Measurements from ENCODE around the gene PHLDB1. TPM values are rescaled to one million over a fixed set of nuclear protein-coding genes. Genes with fewer than 3 reads are reported as not detected.
"Not testable (repeated sequence)": the region's sequence is repeated elsewhere in the genome, so short reads cannot be mapped to it uniquely, and the experiment has no call there.

Gene PHLDB1
- total RNA-seq, 1 experiment from 2014 or later: 36.2 TPM

GRCh38 chr11:118570787-118571186 is 36.6 kb upstream of the PHLDB1 start:
- ChIA-PET POLR2A (interaction anchor here (0.6 to 4.3 kb wide), 3 partner anchors 8 to 36 kb away, joined by 3 to 28 read pairs (median 4); partner anchors contain the start of gene PHLDB1), CTCF (interaction anchor here (0.7 kb wide), 1 partner anchor 191 kb away, joined by 3 read pairs; no protein-coding TSS in a partner anchor)
- DNase-seq (ENCODE audit: unreplicated experiment): no peak
- H3K27me3 Mint-ChIP-seq (ENCODE audit: insufficient read depth, unreplicated experiment): no peaks in the 10 kb centered on the region
- peaks cover 3% of the 10 kb centered on the region for H3K36me3 Mint-ChIP-seq (ENCODE audit: insufficient read depth, unreplicated experiment)
- H3K4me1 Mint-ChIP-seq (ENCODE audit: insufficient read depth, unreplicated experiment): peaks cover 16% of the 10 kb centered on the region
- no peaks in the 10 kb centered on the region for H3K9me3 Mint-ChIP-seq (ENCODE audit: unreplicated experiment)
- TF ChIP-seq CTCF (IDR thresholded peaks at IDR 0.05; ENCODE audit: unreplicated experiment): no peak
- H3K4me3 Mint-ChIP-seq (ENCODE audit: unreplicated experiment): no peak overlapping the region
- intact Hi-C loops (cut with micrococcal nuclease): no loop called here
- no TSS peak for BruUV-seq (replicated peaks)
- no peak overlapping the region for H3K27ac Mint-ChIP-seq (ENCODE audit: low read depth, unreplicated experiment)

GRCh38 chr11:118571701-118572060 is 35.7 kb upstream of the PHLDB1 start:
- Mint-ChIP-seq H3K4me3 (ENCODE audit: unreplicated experiment) (peak overlapping the region; percentile 84), H3K27ac (ENCODE audit: low read depth, unreplicated experiment) (peak overlapping the region; percentile 25), H3K4me1 (ENCODE audit: insufficient read depth, unreplicated experiment) (peaks cover 20% of the 10 kb centered on the region)
- TSS peak; percentile 73 for BruUV-seq (replicated peaks)
- H3K27me3 Mint-ChIP-seq (ENCODE audit: insufficient read depth, unreplicated experiment); DNase-seq (ENCODE audit: unreplicated experiment); intact Hi-C loops (cut with micrococcal nuclease); H3K36me3 Mint-ChIP-seq (ENCODE audit: insufficient read depth, unreplicated experiment); H3K9me3 Mint-ChIP-seq (ENCODE audit: unreplicated experiment): not testable (repeated sequence)
- ChIA-PET CTCF (interaction anchor here (0.7 kb wide), 1 partner anchor 531 kb away, joined by 4 read pairs; no protein-coding TSS in a partner anchor), POLR2A (interaction anchor here (0.6 to 4.3 kb wide), 6 partner anchors 22 to 131 kb away, joined by 3 to 28 read pairs (median 4); no protein-coding TSS in a partner anchor)

GRCh38 chr11:118572061-118572980 is 35.1 kb upstream of the PHLDB1 start, which contains the start of gene ARCN1:
Gene ARCN1 (plus strand): TSS chr11:118572409. CDS start chr11:118572548, 139 bp downstream.
- Mint-ChIP-seq H3K36me3 (ENCODE audit: insufficient read depth, unreplicated experiment) (peaks cover 7% of the 10 kb centered on the region), H3K9me3 (ENCODE audit: unreplicated experiment) (no peaks in the 10 kb centered on the region), H3K4me1 (ENCODE audit: insufficient read depth, unreplicated experiment) (peaks cover 20% of the 10 kb centered on the region), H3K27me3 (ENCODE audit: insufficient read depth, unreplicated experiment) (no peaks in the 10 kb centered on the region), H3K4me3 (ENCODE audit: unreplicated experiment) (peak within 1 kb of the TSS; percentile 84), H3K27ac (ENCODE audit: low read depth, unreplicated experiment) (peak within 1 kb of the TSS; percentile 81)
- ChIA-PET CTCF (interaction anchor here (0.6 to 0.9 kb wide), 3 partner anchors 23 to 530 kb away, joined by 3 to 4 read pairs (median 3); no protein-coding TSS in a partner anchor), POLR2A (interaction anchor here (0.6 to 4.3 kb wide), 8 partner anchors 21 to 170 kb away, joined by 3 to 28 read pairs (median 3); no protein-coding TSS in a partner anchor)
- intact Hi-C loops (cut with micrococcal nuclease): no loop called here
- TF ChIP-seq CTCF (IDR thresholded peaks at IDR 0.05; ENCODE audit: unreplicated experiment): no peak
- peak; percentile 70 for DNase-seq (ENCODE audit: unreplicated experiment)
- BruUV-seq (replicated peaks): no TSS peak

GRCh38 chr11:118572981-118573550 is 34.3 kb upstream of the PHLDB1 start:
- Mint-ChIP-seq H3K27ac (ENCODE audit: low read depth, unreplicated experiment) (peak overlapping the region; percentile 81), H3K36me3 (ENCODE audit: insufficient read depth, unreplicated experiment) (peaks cover 7% of the 10 kb centered on the region), H3K4me1 (ENCODE audit: insufficient read depth, unreplicated experiment) (peaks cover 20% of the 10 kb centered on the region), H3K9me3 (ENCODE audit: unreplicated experiment) (no peaks in the 10 kb centered on the region), H3K27me3 (ENCODE audit: insufficient read depth, unreplicated experiment) (no peaks in the 10 kb centered on the region), H3K4me3 (ENCODE audit: unreplicated experiment) (peak overlapping the region; percentile 84)
- peak; percentile 41 for DNase-seq (ENCODE audit: unreplicated experiment)
- TF ChIP-seq CTCF (IDR thresholded peaks at IDR 0.05; ENCODE audit: unreplicated experiment): no peak
- intact Hi-C loops (cut with micrococcal nuclease): no loop called here
- BruUV-seq (replicated peaks): TSS peak; percentile 50
- POLR2A ChIA-PET: interaction anchor here (0.6 to 4.3 kb wide), 6 partner anchors 21 to 662 kb away, joined by 3 to 28 read pairs (median 4); no protein-coding TSS in a partner anchor
- CTCF ChIA-PET: interaction anchor here (0.6 to 0.9 kb wide), 2 partner anchors 22 to 27 kb away, joined by 3 read pairs; no protein-coding TSS in a partner anchor

Measured in MCF 10A (cell line).